Prostate gland (tissue), 2 donors: ENCODE data around the gene USP17L5. TPM values are rescaled to one million over a fixed set of nuclear protein-coding genes. Genes with fewer than 3 reads are reported as not detected.
"Not testable (repeated sequence)": the region's sequence is repeated elsewhere in the genome, so short reads cannot be mapped to it uniquely, and the experiment has no call there.

Experiments used
- DNase-seq: peaks from one replicate; pipeline ENCODE4 v3.0.0-alpha.2; 2019; ENCODE audit warnings: low spot score
- H3K27ac ChIP-seq, 2 donors: fragments of 200-600 bp; sonication (generic); 2 replicates each; pipeline ENCODE4 v1.5.1; 2017 to 2019
- H3K27me3 ChIP-seq: fragments of 200-600 bp; sonication (generic); replicated peaks from 2 replicates; pipeline ENCODE4 v1.5.1; 2019; ENCODE audit not compliant: insufficient read depth
- H3K36me3 ChIP-seq, 2 donors: fragments of 200-600 bp; sonication (generic); 1 replicate in 1 of 2; 2 replicates in 1 of 2; pipeline versions ENCODE4 v1.5.1 to v1.8.1; 2017 to 2019
- H3K4me1 ChIP-seq: fragments of 200-600 bp; sonication (generic); replicated peaks from 2 replicates; pipeline ENCODE4 v1.5.1; 2019
- H3K4me3 ChIP-seq, 2 donors: fragments of 200-600 bp; sonication (generic); 2 replicates each; pipeline ENCODE4 v1.5.1; 2017 to 2019
- H3K9me3 ChIP-seq: fragments of 200-600 bp; sonication (generic); 2 replicates; pipeline ENCODE4 v1.5.1; 2017
- WGBS: methylation state at CpG from one replicate; pipeline ENCODE4 v1.1.5; 2018; 5-methylcytosine and 5-hydroxymethylcytosine counted together
- intact Hi-C: fragments of 100-400 bp; cut with DNase I; formaldehyde crosslinking; loops from one replicate; pipeline ENCODE4 v1.14.2; 2022
- total RNA-seq, 2 donors: library from RNA; depleted of rRNA; stranded (reverse); fragments of >200 nt; gene quantifications; one replicate each; pipeline ENCODE4 v1.1.0, GENCODE V29; 2016

The USP17L5 gene, protein sequence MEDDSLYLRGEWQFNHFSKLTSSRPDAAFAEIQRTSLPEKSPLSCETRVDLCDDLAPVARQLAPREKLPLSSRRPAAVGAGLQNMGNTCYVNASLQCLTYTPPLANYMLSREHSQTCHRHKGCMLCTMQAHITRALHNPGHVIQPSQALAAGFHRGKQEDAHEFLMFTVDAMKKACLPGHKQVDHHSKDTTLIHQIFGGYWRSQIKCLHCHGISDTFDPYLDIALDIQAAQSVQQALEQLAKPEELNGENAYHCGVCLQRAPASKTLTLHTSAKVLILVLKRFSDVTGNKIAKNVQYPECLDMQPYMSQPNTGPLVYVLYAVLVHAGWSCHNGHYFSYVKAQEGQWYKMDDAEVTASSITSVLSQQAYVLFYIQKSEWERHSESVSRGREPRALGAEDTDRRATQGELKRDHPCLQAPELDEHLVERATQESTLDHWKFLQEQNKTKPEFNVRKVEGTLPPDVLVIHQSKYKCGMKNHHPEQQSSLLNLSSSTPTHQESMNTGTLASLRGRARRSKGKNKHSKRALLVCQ
- total RNA-seq, result not detected

DNA sequence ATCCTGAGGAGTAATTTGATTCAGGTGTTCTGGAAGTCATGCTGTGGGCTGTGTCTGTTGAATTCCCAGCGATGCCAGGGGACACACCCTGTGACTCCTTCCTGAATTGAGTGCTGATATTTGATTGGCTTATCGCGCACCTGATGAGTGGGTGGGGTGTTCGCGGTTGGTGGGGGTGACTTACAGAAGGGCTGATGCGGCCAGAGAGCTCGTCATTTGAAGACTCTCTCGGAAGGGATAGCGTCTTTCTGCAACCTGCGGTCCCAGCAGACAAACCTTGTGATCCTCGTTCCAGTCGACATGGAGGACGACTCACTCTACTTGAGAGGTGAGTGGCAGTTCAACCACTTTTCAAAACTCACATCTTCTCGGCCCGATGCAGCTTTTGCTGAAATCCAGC is at the start of gene USP17L5:
TSS of gene USP17L5 (plus strand) at position 301 of the 400 bp plus-strand sequence. CDS start at position 301, 0 bp downstream.
- WGBS, result no CpG with 5 or more reads among the region's 15 CpGs
- H3K27me3 ChIP-seq, H3K4me1 ChIP-seq, H3K4me3 ChIP-seq, intact Hi-C loops, H3K27ac ChIP-seq, H3K36me3 ChIP-seq, DNase-seq, H3K9me3 ChIP-seq: not testable (repeated sequence)

DNA sequence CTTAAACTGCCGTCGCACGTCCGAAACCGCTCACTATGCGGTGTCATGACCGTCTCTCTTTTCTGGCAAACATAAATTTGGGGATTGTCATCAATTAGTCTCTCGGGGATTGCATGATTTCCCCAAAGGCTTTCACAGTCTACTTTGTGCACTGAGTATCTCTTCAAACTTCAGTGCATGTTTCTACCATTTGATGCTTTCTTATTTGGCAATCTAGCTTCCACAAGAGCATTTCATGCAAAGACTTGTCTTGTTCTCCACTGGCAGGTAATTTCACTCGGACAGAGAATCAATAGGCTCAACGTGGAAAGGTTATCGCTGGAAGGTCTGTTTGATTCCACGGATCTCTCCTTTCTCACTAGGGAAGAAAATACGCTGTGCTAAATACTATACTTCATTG is 15.0 kb upstream of the USP17L5 start:
- intact Hi-C loops, H3K4me3 ChIP-seq, H3K4me1 ChIP-seq, DNase-seq, H3K9me3 ChIP-seq, H3K36me3 ChIP-seq, H3K27ac ChIP-seq, H3K27me3 ChIP-seq: not testable (repeated sequence)
- WGBS, result 90% methylated on average over 7 of the region's 13 CpGs

DNA sequence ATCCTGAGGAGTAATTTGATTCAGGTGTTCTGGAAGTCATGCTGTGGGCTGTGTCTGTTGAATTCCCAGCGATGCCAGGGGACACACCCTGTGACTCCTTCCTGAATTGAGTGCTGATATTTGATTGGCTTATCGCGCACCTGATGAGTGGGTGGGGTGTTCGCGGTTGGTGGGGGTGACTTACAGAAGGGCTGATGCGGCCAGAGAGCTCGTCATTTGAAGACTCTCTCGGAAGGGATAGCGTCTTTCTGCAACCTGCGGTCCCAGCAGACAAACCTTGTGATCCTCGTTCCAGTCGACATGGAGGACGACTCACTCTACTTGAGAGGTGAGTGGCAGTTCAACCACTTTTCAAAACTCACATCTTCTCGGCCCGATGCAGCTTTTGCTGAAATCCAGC is 14.3 kb upstream of the USP17L5 start, which contains the start of gene USP17L24:
TSS of gene USP17L24 (plus strand) at position 301 of the 400 bp plus-strand sequence. CDS start at position 301, 0 bp downstream.
- WGBS, result no CpG with 5 or more reads among the region's 15 CpGs
- H3K9me3 ChIP-seq, H3K27ac ChIP-seq, H3K4me3 ChIP-seq, H3K36me3 ChIP-seq, H3K4me1 ChIP-seq, intact Hi-C loops, DNase-seq, H3K27me3 ChIP-seq: not testable (repeated sequence)

DNA sequence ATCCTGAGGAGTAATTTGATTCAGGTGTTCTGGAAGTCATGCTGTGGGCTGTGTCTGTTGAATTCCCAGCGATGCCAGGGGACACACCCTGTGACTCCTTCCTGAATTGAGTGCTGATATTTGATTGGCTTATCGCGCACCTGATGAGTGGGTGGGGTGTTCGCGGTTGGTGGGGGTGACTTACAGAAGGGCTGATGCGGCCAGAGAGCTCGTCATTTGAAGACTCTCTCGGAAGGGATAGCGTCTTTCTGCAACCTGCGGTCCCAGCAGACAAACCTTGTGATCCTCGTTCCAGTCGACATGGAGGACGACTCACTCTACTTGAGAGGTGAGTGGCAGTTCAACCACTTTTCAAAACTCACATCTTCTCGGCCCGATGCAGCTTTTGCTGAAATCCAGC is 9.6 kb upstream of the USP17L5 start, which contains the start of gene USP17L25:
TSS of gene USP17L25 (plus strand) at position 301 of the 400 bp plus-strand sequence. CDS start at position 301, 0 bp downstream.
- H3K36me3 ChIP-seq, H3K9me3 ChIP-seq, H3K27ac ChIP-seq, DNase-seq, H3K4me3 ChIP-seq, H3K4me1 ChIP-seq, H3K27me3 ChIP-seq, intact Hi-C loops: not testable (repeated sequence)
- no CpG with 5 or more reads among the region's 15 CpGs for WGBS

DNA sequence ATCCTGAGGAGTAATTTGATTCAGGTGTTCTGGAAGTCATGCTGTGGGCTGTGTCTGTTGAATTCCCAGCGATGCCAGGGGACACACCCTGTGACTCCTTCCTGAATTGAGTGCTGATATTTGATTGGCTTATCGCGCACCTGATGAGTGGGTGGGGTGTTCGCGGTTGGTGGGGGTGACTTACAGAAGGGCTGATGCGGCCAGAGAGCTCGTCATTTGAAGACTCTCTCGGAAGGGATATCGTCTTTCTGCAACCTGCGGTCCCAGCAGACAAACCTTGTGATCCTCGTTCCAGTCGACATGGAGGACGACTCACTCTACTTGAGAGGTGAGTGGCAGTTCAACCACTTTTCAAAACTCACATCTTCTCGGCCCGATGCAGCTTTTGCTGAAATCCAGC is 4.8 kb upstream of the USP17L5 start, which contains the start of gene USP17L26:
TSS of gene USP17L26 (plus strand) at position 301 of the 400 bp plus-strand sequence. CDS start at position 301, 0 bp downstream.
- H3K27me3 ChIP-seq, H3K36me3 ChIP-seq, H3K9me3 ChIP-seq, DNase-seq, H3K4me3 ChIP-seq, intact Hi-C loops, H3K27ac ChIP-seq, H3K4me1 ChIP-seq: not testable (repeated sequence)
- no CpG with 5 or more reads among the region's 15 CpGs for WGBS

DNA sequence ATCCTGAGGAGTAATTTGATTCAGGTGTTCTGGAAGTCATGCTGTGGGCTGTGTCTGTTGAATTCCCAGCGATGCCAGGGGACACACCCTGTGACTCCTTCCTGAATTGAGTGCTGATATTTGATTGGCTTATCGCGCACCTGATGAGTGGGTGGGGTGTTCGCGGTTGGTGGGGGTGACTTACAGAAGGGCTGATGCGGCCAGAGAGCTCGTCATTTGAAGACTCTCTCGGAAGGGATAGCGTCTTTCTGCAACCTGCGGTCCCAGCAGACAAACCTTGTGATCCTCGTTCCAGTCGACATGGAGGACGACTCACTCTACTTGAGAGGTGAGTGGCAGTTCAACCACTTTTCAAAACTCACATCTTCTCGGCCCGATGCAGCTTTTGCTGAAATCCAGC is 4.6 kb downstream of the USP17L5 start, which contains the start of gene USP17L27:
TSS of gene USP17L27 (plus strand) at position 301 of the 400 bp plus-strand sequence. CDS start at position 301, 0 bp downstream.
- H3K9me3 ChIP-seq, H3K4me1 ChIP-seq, H3K27ac ChIP-seq, intact Hi-C loops, DNase-seq, H3K4me3 ChIP-seq, H3K27me3 ChIP-seq, H3K36me3 ChIP-seq: not testable (repeated sequence)
- WGBS, result no CpG with 5 or more reads among the region's 15 CpGs

DNA sequence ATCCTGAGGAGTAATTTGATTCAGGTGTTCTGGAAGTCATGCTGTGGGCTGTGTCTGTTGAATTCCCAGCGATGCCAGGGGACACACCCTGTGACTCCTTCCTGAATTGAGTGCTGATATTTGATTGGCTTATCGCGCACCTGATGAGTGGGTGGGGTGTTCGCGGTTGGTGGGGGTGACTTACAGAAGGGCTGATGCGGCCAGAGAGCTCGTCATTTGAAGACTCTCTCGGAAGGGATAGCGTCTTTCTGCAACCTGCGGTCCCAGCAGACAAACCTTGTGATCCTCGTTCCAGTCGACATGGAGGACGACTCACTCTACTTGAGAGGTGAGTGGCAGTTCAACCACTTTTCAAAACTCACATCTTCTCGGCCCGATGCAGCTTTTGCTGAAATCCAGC is 9.4 kb downstream of the USP17L5 start, which contains the start of gene USP17L28:
TSS of gene USP17L28 (plus strand) at position 301 of the 400 bp plus-strand sequence. CDS start at position 301, 0 bp downstream.
- not testable (repeated sequence) for H3K27me3 ChIP-seq

DNA sequence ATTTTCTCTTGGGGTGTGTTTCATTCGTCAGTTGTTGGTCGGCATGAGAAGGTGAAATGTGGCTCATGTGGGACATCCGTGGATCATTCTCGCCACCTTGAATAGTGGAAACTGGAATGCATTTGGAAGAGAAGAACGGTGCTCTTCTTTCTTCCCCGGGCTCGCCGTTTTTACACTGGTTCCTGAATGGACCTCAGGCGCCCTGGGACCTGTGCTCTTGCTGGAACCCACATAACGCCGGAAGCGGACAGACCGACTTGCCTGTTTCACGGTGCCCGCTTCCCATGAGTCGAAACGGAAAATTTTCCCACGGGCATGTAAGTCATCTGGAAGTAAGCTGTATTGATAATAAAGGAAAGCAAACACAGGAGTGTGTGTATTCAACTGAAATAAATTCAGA is 11.7 kb downstream of the USP17L5 start:
- H3K4me1 ChIP-seq, H3K36me3 ChIP-seq, DNase-seq, H3K27ac ChIP-seq, H3K27me3 ChIP-seq, H3K9me3 ChIP-seq, intact Hi-C loops, H3K4me3 ChIP-seq: not testable (repeated sequence)
- WGBS, result no CpG with 5 or more reads among the region's 18 CpGs

More for the DNA sequence above, 9.4 kb downstream of the USP17L5 start, which contains the start of gene USP17L28:
- H3K27ac ChIP-seq, H3K4me1 ChIP-seq, H3K36me3 ChIP-seq, DNase-seq, H3K4me3 ChIP-seq, H3K9me3 ChIP-seq, intact Hi-C loops: not testable (repeated sequence)
- WGBS, result no CpG with 5 or more reads among the region's 15 CpGs

DNA sequence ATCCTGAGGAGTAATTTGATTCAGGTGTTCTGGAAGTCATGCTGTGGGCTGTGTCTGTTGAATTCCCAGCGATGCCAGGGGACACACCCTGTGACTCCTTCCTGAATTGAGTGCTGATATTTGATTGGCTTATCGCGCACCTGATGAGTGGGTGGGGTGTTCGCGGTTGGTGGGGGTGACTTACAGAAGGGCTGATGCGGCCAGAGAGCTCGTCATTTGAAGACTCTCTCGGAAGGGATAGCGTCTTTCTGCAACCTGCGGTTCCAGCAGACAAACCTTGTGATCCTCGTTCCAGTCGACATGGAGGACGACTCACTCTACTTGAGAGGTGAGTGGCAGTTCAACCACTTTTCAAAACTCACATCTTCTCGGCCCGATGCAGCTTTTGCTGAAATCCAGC is 14.1 kb downstream of the USP17L5 start, which contains the start of gene USP17L29:
TSS of gene USP17L29 (plus strand) at position 301 of the 400 bp plus-strand sequence. CDS start at position 301, 0 bp downstream.
- H3K36me3 ChIP-seq, intact Hi-C loops, H3K4me1 ChIP-seq, DNase-seq, H3K27me3 ChIP-seq, H3K9me3 ChIP-seq, H3K27ac ChIP-seq, H3K4me3 ChIP-seq: not testable (repeated sequence)
- WGBS, result no CpG with 5 or more reads among the region's 15 CpGs

DNA sequence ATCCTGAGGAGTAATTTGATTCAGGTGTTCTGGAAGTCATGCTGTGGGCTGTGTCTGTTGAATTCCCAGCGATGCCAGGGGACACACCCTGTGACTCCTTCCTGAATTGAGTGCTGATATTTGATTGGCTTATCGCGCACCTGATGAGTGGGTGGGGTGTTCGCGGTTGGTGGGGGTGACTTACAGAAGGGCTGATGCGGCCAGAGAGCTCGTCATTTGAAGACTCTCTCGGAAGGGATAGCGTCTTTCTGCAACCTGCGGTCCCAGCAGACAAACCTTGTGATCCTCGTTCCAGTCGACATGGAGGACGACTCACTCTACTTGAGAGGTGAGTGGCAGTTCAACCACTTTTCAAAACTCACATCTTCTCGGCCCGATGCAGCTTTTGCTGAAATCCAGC is 23.6 kb downstream of the USP17L5 start, which contains the start of gene USP17L30:
TSS of gene USP17L30 (plus strand) at position 301 of the 400 bp plus-strand sequence. CDS start at position 301, 0 bp downstream.
- WGBS, result no CpG with 5 or more reads among the region's 15 CpGs
- H3K27me3 ChIP-seq, intact Hi-C loops, H3K27ac ChIP-seq, DNase-seq, H3K4me1 ChIP-seq, H3K4me3 ChIP-seq, H3K9me3 ChIP-seq, H3K36me3 ChIP-seq: not testable (repeated sequence)

DNA sequence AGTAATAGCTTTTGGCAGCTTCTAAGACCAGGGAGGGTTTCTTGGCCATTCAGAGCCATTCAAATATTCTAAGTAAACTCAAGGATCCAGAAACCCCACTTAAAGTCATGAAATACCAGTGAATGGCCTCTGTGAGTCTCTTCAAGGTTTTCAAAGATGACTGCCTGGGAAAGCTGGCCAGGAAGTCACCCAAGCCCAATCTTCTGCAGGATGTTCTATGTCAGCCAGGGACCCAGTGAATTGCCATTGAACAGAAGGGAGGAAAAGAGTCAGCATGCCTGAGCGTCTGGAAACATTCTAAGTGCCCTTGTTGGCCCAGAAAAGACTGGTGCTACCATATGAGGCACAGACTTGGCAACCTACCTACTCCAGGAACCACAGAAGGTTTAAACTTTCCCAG is 40.7 kb downstream of the USP17L5 start:
- H3K36me3 ChIP-seq, H3K27me3 ChIP-seq, DNase-seq, intact Hi-C loops, H3K4me3 ChIP-seq, H3K27ac ChIP-seq, H3K4me1 ChIP-seq, H3K9me3 ChIP-seq: not testable (repeated sequence)
- WGBS, result 67% methylated on average over 1 of the region's 1 CpG
